GM21737 (cell line): ENCODE data around the gene KL.

Experiments
- ATAC-seq: cut with Tn5 transposase; IDR thresholded peaks from one replicate; pipeline ENCODE4 v1.9.1; 2021; ENCODE audit warnings: mild to moderate bottlenecking, moderate library complexity; ENCODE audit not compliant: unreplicated experiment

The KL gene

GRCh38 chr13:33033986-33034385 lies 17.8 kb downstream of the KL start:
- ATAC-seq: no peak

- ATAC-seq: no peak
Measured at GRCh38 chr13:33034882-33035520, 18.8 kb downstream of the KL start.

GRCh38 chr13:33037673-33038072 lies 21.4 kb downstream of the KL start:
- ATAC-seq: no peak

- ATAC-seq: no peak
Measured at GRCh38 chr13:33040090-33040489, 23.9 kb downstream of the KL start.

GRCh38 chr13:33045851-33046592 lies 29.8 kb downstream of the KL start:
- no peak for ATAC-seq

GRCh38 chr13:33050161-33050560 lies 33.9 kb downstream of the KL start:
- ATAC-seq: no peak

- ATAC-seq: no peak
Measured at GRCh38 chr13:33051632-33052031, 35.4 kb downstream of the KL start.

GRCh38 chr13:33052506-33053280 lies 36.5 kb downstream of the KL start:
- no peak for ATAC-seq

- no peak for ATAC-seq
Measured at GRCh38 chr13:33053397-33054066, 37.3 kb downstream of the KL start.

- no peak for ATAC-seq
Measured at GRCh38 chr13:33057019-33057780, 41.0 kb downstream of the KL start.

GRCh38 chr13:33058776-33059327 lies 42.6 kb downstream of the KL start:
- ATAC-seq: no peak

- ATAC-seq: no peak
Measured at GRCh38 chr13:33060815-33061214, 44.6 kb downstream of the KL start.

- ATAC-seq: no peak
Measured at GRCh38 chr13:33066329-33066728, 50.1 kb downstream of the KL start.

GRCh38 chr13:33069365-33069764 lies 53.1 kb downstream of the KL start:
- ATAC-seq: no peak

GRCh38 chr13:33070713-33071112 lies 54.5 kb downstream of the KL start:
- ATAC-seq: no peak

GRCh38 chr13:33072282-33072681 lies 56.1 kb downstream of the KL start:
- no peak for ATAC-seq

- no peak for ATAC-seq
Measured at GRCh38 chr13:33072759-33073158, 56.5 kb downstream of the KL start.

GRCh38 chr13:33073338-33073737 lies 57.1 kb downstream of the KL start:
- no peak for ATAC-seq

- ATAC-seq: no peak
Measured at GRCh38 chr13:33076001-33076992, 60.1 kb downstream of the KL start.
